HFFc6 (cell line): ENCODE data around the gene RNASEH2B. TPM values are rescaled to one million over a fixed set of nuclear protein-coding genes. Genes with fewer than 3 reads are reported as not detected.

ENCODE experiments used
- DNase-seq: peaks from one replicate; pipeline ENCODE4 v3.0.0-alpha.2; 2018
- H3K27ac Mint-ChIP-seq: 2 replicates; pipeline ENCODE4 v1.8.0; 2020; ENCODE audit warnings: mild to moderate bottlenecking, mixed read lengths
- H3K27me3 Mint-ChIP-seq: 2 replicates; pipeline ENCODE4 v1.8.0; 2021; ENCODE audit warnings: mild to moderate bottlenecking, moderate library complexity, mixed read lengths; ENCODE audit not compliant: insufficient read depth
- H3K36me3 Mint-ChIP-seq: 2 replicates; pipeline ENCODE4 v1.8.0; 2021; ENCODE audit warnings: low read depth, mixed read lengths
- H3K4me1 Mint-ChIP-seq: 2 replicates; pipeline ENCODE4 v1.8.0; 2020; ENCODE audit warnings: low read depth, mixed read lengths
- H3K4me3 Mint-ChIP-seq: 2 replicates; pipeline ENCODE4 v1.8.0; 2020; ENCODE audit warnings: mild to moderate bottlenecking, moderate library complexity, mixed read lengths
- H3K9me3 Mint-ChIP-seq: 2 replicates; pipeline ENCODE4 v1.8.0; 2020; ENCODE audit warnings: mild to moderate bottlenecking, mixed read lengths
- CTCF ChIP-seq: fragments of 200-600 bp; sonication (generic); IDR thresholded peaks from 2 replicates; pipeline ENCODE4 v1.5.0; 2021; ENCODE audit warnings: antibody characterized with exemption, mild to moderate bottlenecking
- total RNA-seq, 6 experiments: library from RNA; stranded (reverse); fragmentation: NEBNext Ultra II Directional; extraction: Animal tissue kit (Norgen Biotek cat#: 25700); gene quantifications; 2 replicates in 1 of 6; 3 replicates in 5 of 6; pipeline ENCODE4 v1.2.3, GENCODE V29; 2021

RNASEH2B gene
- total RNA-seq, 6 experiments from 2014 or later, result 12.4 to 20.7 (median 17.4) TPM

DNA sequence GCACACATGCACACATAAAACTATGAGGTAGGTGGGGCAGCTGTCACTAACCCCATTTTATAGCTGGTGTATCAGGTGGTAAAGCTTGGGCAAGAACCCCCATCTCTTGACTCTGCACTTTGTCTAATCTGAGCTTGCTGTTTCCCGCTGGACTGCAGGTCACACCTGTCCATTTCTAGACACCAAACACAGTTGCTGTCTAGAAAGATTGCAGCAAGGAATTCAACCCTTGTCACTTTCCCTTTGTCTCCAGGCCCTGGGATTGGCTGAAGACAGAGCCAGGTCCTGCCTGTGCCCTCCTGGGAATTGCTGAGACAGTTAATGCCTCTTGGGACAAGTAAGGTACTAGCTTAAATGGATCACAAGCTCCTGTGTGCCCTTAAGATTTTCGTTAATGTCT is 83.8 kb downstream of the RNASEH2B start:
- H3K27me3 Mint-ChIP-seq, result peaks cover 33% of the 10 kb centered on the region
- no peak overlapping the region for H3K27ac Mint-ChIP-seq
- no peak for DNase-seq
- peaks cover 4% of the 10 kb centered on the region; the same call in 1 of the 2 replicates for H3K9me3 Mint-ChIP-seq
- peaks cover 18% of the 10 kb centered on the region for H3K4me1 Mint-ChIP-seq
- no peaks in the 10 kb centered on the region for H3K36me3 Mint-ChIP-seq
- no peak overlapping the region for H3K4me3 Mint-ChIP-seq
- no peak for TF ChIP-seq CTCF

- no peak for TF ChIP-seq CTCF
- H3K4me1 Mint-ChIP-seq, result peaks cover 18% of the 10 kb centered on the region
- peaks cover 34% of the 10 kb centered on the region for H3K27me3 Mint-ChIP-seq
- H3K27ac Mint-ChIP-seq, result no peak overlapping the region
- DNase-seq, result no peak
- H3K4me3 Mint-ChIP-seq, result no peak overlapping the region
- H3K36me3 Mint-ChIP-seq, result no peaks in the 10 kb centered on the region
- peaks cover under 1% of the 10 kb centered on the region; the same call in 1 of the 2 replicates for H3K9me3 Mint-ChIP-seq
Observed at GRCh38 chr13:50993934-50994333, 84.3 kb downstream of the RNASEH2B start.

DNA sequence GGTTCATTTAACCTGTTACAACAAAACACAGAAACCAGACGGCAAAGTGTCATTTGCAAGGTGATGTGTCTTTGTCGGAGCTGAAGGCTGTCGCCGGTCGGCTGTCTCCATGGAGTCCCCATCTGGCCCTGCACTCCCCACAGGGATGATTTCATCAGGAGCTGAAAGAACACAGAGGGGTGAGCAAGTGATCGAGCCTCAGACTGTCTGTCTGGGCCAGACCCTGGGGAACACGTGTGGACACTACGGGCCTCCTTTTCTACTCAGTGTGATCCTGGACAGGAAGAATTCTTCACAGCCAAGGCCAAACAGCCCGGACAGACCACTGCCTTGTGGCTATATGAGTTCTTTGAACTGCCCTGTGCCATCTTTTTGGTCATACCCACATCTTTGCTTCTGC is 85.1 kb downstream of the RNASEH2B start:
- no peak overlapping the region for H3K27ac Mint-ChIP-seq
- no peak for TF ChIP-seq CTCF
- DNase-seq, result no peak
- no peaks in the 10 kb centered on the region for H3K36me3 Mint-ChIP-seq
- no peak overlapping the region for H3K4me3 Mint-ChIP-seq
- H3K4me1 Mint-ChIP-seq, result peaks cover 18% of the 10 kb centered on the region
- H3K27me3 Mint-ChIP-seq, result peaks cover 36% of the 10 kb centered on the region
- no peaks in the 10 kb centered on the region for H3K9me3 Mint-ChIP-seq

- H3K27me3 Mint-ChIP-seq, result peaks cover 32% of the 10 kb centered on the region
- no peaks in the 10 kb centered on the region for H3K36me3 Mint-ChIP-seq
- H3K9me3 Mint-ChIP-seq, result no peaks in the 10 kb centered on the region
- H3K4me3 Mint-ChIP-seq, result no peak overlapping the region
- DNase-seq, result no peak
- no peak for TF ChIP-seq CTCF
- H3K27ac Mint-ChIP-seq, result no peak overlapping the region
- peaks cover 22% of the 10 kb centered on the region for H3K4me1 Mint-ChIP-seq
Observed at GRCh38 chr13:50995854-50996253, 86.3 kb downstream of the RNASEH2B start.

DNA sequence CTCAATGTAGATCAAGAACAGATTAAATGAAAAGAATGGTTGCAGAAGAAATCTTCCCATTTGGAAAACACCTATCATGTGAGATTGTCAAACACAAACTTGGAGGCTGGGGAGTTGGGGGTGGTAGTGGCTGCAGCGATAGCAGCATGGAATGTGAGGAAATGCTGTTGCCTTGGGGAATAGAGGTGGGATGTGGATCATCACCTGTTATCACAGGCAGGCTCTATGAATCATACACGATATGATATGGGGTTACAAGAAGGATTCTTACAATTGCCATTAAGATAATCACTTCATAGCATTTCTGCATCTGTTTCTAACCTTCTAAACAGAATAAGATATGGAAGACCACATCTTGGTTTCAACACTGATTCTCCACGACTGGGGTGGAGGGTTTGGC is 88.7 kb downstream of the RNASEH2B start:
- no peaks in the 10 kb centered on the region for H3K9me3 Mint-ChIP-seq
- H3K27ac Mint-ChIP-seq, result no peak overlapping the region
- peaks cover 17% of the 10 kb centered on the region for H3K4me1 Mint-ChIP-seq
- DNase-seq, result no peak
- no peak overlapping the region for H3K4me3 Mint-ChIP-seq
- no peak for TF ChIP-seq CTCF
- H3K27me3 Mint-ChIP-seq, result peaks cover 39% of the 10 kb centered on the region
- H3K36me3 Mint-ChIP-seq, result no peaks in the 10 kb centered on the region

DNA sequence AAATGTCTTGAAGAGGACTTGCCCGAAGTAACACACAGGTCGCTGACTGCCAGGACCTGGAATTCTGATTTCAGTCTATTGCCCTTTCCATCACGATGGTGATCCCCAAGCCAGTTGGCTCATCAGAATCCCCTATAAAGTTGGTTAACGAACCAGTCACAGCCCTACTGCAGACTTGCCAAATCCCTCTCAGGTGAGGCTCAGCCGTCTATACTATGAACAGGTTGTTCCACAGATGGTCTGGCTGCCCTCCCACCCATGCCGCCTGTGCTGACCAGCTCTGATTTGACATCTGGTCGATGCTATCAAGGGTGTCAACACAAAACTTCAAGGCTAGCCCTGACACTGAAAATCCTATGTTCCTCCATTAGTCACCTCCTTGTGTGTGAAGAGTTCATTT is 90.0 kb downstream of the RNASEH2B start:
- Mint-ChIP-seq H3K4me1 (peaks cover 9% of the 10 kb centered on the region; the same call in 1 of the 2 replicates), H3K27ac (no peak overlapping the region), H3K36me3 (no peaks in the 10 kb centered on the region), H3K4me3 (no peak overlapping the region), H3K27me3 (peaks cover 52% of the 10 kb centered on the region), H3K9me3 (no peaks in the 10 kb centered on the region)
- no peak for TF ChIP-seq CTCF
- DNase-seq, result no peak
